ENCODE measurements around the gene GPATCH8. TPM values are rescaled to one million over a fixed set of nuclear protein-coding genes. Genes with fewer than 3 reads are reported as not detected.
"Not testable (repeated sequence)": the region's sequence is repeated elsewhere in the genome, so short reads cannot be mapped to it uniquely, and the experiment has no call there.

GPATCH8 gene
- total RNA-seq, 1 donor from 2014 or later = 51.5 TPM

- Mint-ChIP-seq H3K27me3 (peaks cover 11% of the 10 kb centered on the region), H3K9me3 (no peaks in the 10 kb centered on the region), H3K4me3 (no peak overlapping the region), H3K36me3 (no peaks in the 10 kb centered on the region), H3K4me1 (ENCODE audit: unreplicated experiment) (no peaks in the 10 kb centered on the region), H3K27ac (no peak overlapping the region)
- no peak for DNase-seq (ENCODE audit: extremely low spot score, unreplicated experiment)
- peak; percentile 54 for TF ChIP-seq CTCF (conservative IDR thresholded peaks at IDR 0.05)
These were observed 19.9 kb upstream of the GPATCH8 start for GRCh38 chr17:44522883-44523671.

- Mint-ChIP-seq H3K4me3 (no peak overlapping the region), H3K27me3 (peaks cover 12% of the 10 kb centered on the region), H3K4me1 (ENCODE audit: unreplicated experiment) (peaks cover 4% of the 10 kb centered on the region), H3K27ac (no peak overlapping the region), H3K36me3 (no peaks in the 10 kb centered on the region), H3K9me3 (no peaks in the 10 kb centered on the region)
- DNase-seq (ENCODE audit: extremely low spot score, unreplicated experiment) = no peak
- no peak for TF ChIP-seq CTCF (conservative IDR thresholded peaks at IDR 0.05)
These were observed 14.8 kb upstream of the GPATCH8 start for GRCh38 chr17:44518032-44518431.

- H3K27ac Mint-ChIP-seq; H3K4me3 Mint-ChIP-seq; H3K27me3 Mint-ChIP-seq; H3K36me3 Mint-ChIP-seq; H3K9me3 Mint-ChIP-seq; DNase-seq (ENCODE audit: extremely low spot score, unreplicated experiment); H3K4me1 Mint-ChIP-seq (ENCODE audit: unreplicated experiment): not testable (repeated sequence)
- TF ChIP-seq CTCF (conservative IDR thresholded peaks at IDR 0.05) = peak; percentile 10
These were observed 8.3 kb upstream of the GPATCH8 start for GRCh38 chr17:44511241-44512134.

GRCh38 chr17:44506939-44507604 is 3.9 kb upstream of the GPATCH8 start:
- not testable (repeated sequence) for H3K9me3 Mint-ChIP-seq, H3K27ac Mint-ChIP-seq, H3K36me3 Mint-ChIP-seq

GRCh38 chr17:44502598-44503146 is 534 bp downstream of the GPATCH8 start:
- DNase-seq (ENCODE audit: extremely low spot score, unreplicated experiment) = peak; percentile 70
- peak overlapping the region; percentile 98 for H3K4me3 Mint-ChIP-seq
- no peaks in the 10 kb centered on the region for H3K9me3 Mint-ChIP-seq
- peaks cover 6% of the 10 kb centered on the region for H3K27me3 Mint-ChIP-seq
- peaks cover 4% of the 10 kb centered on the region for H3K36me3 Mint-ChIP-seq
- H3K27ac Mint-ChIP-seq = peak overlapping the region; percentile 98
- TF ChIP-seq CTCF (conservative IDR thresholded peaks at IDR 0.05) = no peak
- H3K4me1 Mint-ChIP-seq (ENCODE audit: unreplicated experiment) = peaks cover 28% of the 10 kb centered on the region

More at GRCh38 chr17:44506939-44507604, 3.9 kb upstream of the GPATCH8 start:
- H3K4me1 Mint-ChIP-seq (ENCODE audit: unreplicated experiment); DNase-seq (ENCODE audit: extremely low spot score, unreplicated experiment); H3K27me3 Mint-ChIP-seq; H3K4me3 Mint-ChIP-seq: not testable (repeated sequence)
